CD4-positive, alpha-beta memory T cell (primary cell): ENCODE results near the gene ELOVL6. TPM values are rescaled to one million over a fixed set of nuclear protein-coding genes. Genes with fewer than 3 reads are reported as not detected.
A peak's percentile ranks its signal among the peaks of the same experiment; 100 is the strongest.

ENCODE experiments used
- CTCF ChIA-PET: fragments of 350-600 bp; sonication (Branson Sonifier 250); formaldehyde crosslinking; loops from one replicate; lab custom pipeline; 2021; ENCODE audit warnings: inconsistent platforms; ENCODE audit not compliant: partially characterized antibody; lab: Charles Lee
- POLR2A ChIA-PET: fragments of 350-600 bp; sonication (Branson Sonifier 250); formaldehyde crosslinking; loops from one replicate; lab custom pipeline; 2021; ENCODE audit not compliant: partially characterized antibody; lab: Charles Lee
- DNase-seq, 5 donors: peaks; one replicate each; pipeline versions ENCODE4 v3.0.0 to v3.0.0-alpha.2; 2020 to 2022; ENCODE audit warnings: mixed read lengths in 1 of 5
- H3K27ac ChIP-seq: one replicate; pipeline ENCODE4 v1.7.0; 2013; ENCODE audit warnings: low read depth, low read length
- H3K27me3 ChIP-seq: 2 replicates; pipeline ENCODE4 v1.7.0; 2013; ENCODE audit warnings: mild to moderate bottlenecking, low read length, moderate library complexity; ENCODE audit not compliant: insufficient read depth
- H3K36me3 ChIP-seq: 2 replicates; pipeline ENCODE4 v1.7.0; 2013; ENCODE audit warnings: mild to moderate bottlenecking, low read length, moderate library complexity; ENCODE audit not compliant: insufficient read depth
- H3K4me1 ChIP-seq: 2 replicates; pipeline ENCODE4 v1.7.0; 2013; ENCODE audit warnings: mild to moderate bottlenecking, low read length, moderate library complexity; ENCODE audit not compliant: insufficient read depth
- H3K4me3 ChIP-seq, 2 donors: one replicate each; pipeline ENCODE4 v1.7.0; 2013; ENCODE audit warnings: low read length in 2 of 2, mild to moderate bottlenecking in 1 of 2
- H3K9me3 ChIP-seq, 2 donors: one replicate each; pipeline ENCODE4 v1.7.0; 2013; ENCODE audit warnings: low read length in 2 of 2, control low read depth in 1 of 2; ENCODE audit not compliant: control insufficient read depth in 1 of 2
- H3K27ac Mint-ChIP-seq, 7 donors: one replicate each; pipeline ENCODE4 v1.8.0; 2020 to 2021; ENCODE audit warnings: mixed read lengths in 7 of 7, mild to moderate bottlenecking in 6 of 7, inconsistent platforms in 3 of 7, moderate library complexity in 3 of 7
- H3K27me3 Mint-ChIP-seq, 2 donors: one replicate each; pipeline ENCODE4 v1.8.0; 2020 to 2021; ENCODE audit warnings: mixed read lengths in 2 of 2
- H3K36me3 Mint-ChIP-seq, 2 donors: one replicate each; pipeline ENCODE4 v1.8.0; 2020 to 2021; ENCODE audit warnings: mixed read lengths in 2 of 2, inconsistent platforms in 1 of 2, mild to moderate bottlenecking in 1 of 2
- H3K4me1 Mint-ChIP-seq, 4 donors: one replicate each; pipeline ENCODE4 v1.8.0; 2020 to 2021; ENCODE audit warnings: mixed read lengths in 4 of 4, mild to moderate bottlenecking in 1 of 4
- H3K4me3 Mint-ChIP-seq, 8 donors: one replicate each; pipeline ENCODE4 v1.8.0; 2020 to 2021; ENCODE audit warnings: mixed read lengths in 8 of 8, mild to moderate bottlenecking in 7 of 8, moderate library complexity in 6 of 8, inconsistent platforms in 3 of 8
- H3K9me3 Mint-ChIP-seq, 8 donors: one replicate each; pipeline ENCODE4 v1.8.0; 2020 to 2021; ENCODE audit warnings: mixed read lengths in 8 of 8, mild to moderate bottlenecking in 5 of 8, inconsistent platforms in 3 of 8, moderate library complexity in 1 of 8
- intact Hi-C: fragments of 100-400 bp; cut with micrococcal nuclease; formaldehyde crosslinking; loops from one replicate; pipeline ENCODE4 v1.15.1; 2023
- polyA plus RNA-seq, 2 donors: library from polyadenylated mRNA; unstranded; fragments of 300-500 nt; fragmentation: Illumina TruSeq; gene quantifications; one replicate each; pipeline ENCODE4 v1.2.3, GENCODE V29; 2021
- total RNA-seq, 2 experiments: library from RNA; stranded (reverse); gene quantifications; one replicate each; pipeline ENCODE4 v1.2.3, GENCODE V29; 2021

The ELOVL6 gene
- total and polyA plus RNA-seq, 4 experiments from 2014 or later = 1.1 to 3.4 (median 2.3) TPM

- ChIA-PET POLR2A (no interaction called here), CTCF (interaction anchor here (0.6 kb wide), 1 partner anchor 24 kb away, joined by 3 read pairs; no protein-coding TSS in a partner anchor)
- Mint-ChIP-seq H3K9me3 (no peaks in the 10 kb centered on the region), H3K27ac (no peak overlapping the region), H3K27me3 (peaks cover 0 to 5% of the 10 kb centered on the region in 2 donors), H3K4me1 (peaks cover 0 to 5% (median 3%) of the 10 kb centered on the region in 4 donors), H3K4me3 (no peak overlapping the region), H3K36me3 (no peaks in the 10 kb centered on the region)
- no peak for DNase-seq
- intact Hi-C loops = no loop called here
- H3K36me3 ChIP-seq = no peaks in the 10 kb centered on the region
- no peak overlapping the region for H3K4me3 ChIP-seq
- H3K27me3 ChIP-seq = no peaks in the 10 kb centered on the region
- no peaks in the 10 kb centered on the region for H3K9me3 ChIP-seq
- H3K27ac ChIP-seq = no peak overlapping the region
- no peaks in the 10 kb centered on the region for H3K4me1 ChIP-seq
These were observed 172.7 kb downstream of the ELOVL6 start for GRCh38 chr4:110025718-110026117.

DNA sequence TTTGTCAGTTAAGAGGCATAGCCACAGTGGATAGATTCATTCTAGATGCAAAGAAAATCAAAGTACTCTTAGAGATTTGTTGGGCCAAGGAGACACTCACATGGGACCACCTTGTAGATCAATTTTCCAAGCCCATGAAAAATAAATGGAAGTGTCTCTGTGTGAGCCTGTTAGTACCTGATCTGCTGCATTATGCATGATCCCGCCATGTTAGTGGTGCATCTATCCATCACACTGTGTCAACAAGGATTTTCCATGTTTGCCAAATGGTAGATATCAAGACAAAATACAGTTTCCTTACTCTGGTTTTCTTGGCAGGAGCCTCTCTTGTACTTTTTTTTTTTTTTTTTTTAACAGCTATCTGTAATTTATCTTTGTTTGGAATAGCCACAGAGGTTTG lies 173.4 kb downstream of the ELOVL6 start:
- POLR2A ChIA-PET = no interaction called here
- DNase-seq = no peak
- Mint-ChIP-seq H3K27me3 (peaks cover 0 to 5% of the 10 kb centered on the region in 2 donors), H3K36me3 (no peaks in the 10 kb centered on the region), H3K4me1 (peaks cover 3 to 11% (median 8%) of the 10 kb centered on the region in 4 donors), H3K9me3 (no peaks in the 10 kb centered on the region), H3K27ac (no peak overlapping the region), H3K4me3 (no peak overlapping the region)
- Histone ChIP-seq H3K27ac (no peak overlapping the region), H3K27me3 (no peaks in the 10 kb centered on the region), H3K4me3 (no peak overlapping the region), H3K9me3 (no peaks in the 10 kb centered on the region), H3K4me1 (no peaks in the 10 kb centered on the region), H3K36me3 (no peaks in the 10 kb centered on the region)
- intact Hi-C loops = no loop called here
- CTCF ChIA-PET = interaction anchor here (0.6 kb wide), 1 partner anchor 24 kb away, joined by 3 read pairs; no protein-coding TSS in a partner anchor

DNA sequence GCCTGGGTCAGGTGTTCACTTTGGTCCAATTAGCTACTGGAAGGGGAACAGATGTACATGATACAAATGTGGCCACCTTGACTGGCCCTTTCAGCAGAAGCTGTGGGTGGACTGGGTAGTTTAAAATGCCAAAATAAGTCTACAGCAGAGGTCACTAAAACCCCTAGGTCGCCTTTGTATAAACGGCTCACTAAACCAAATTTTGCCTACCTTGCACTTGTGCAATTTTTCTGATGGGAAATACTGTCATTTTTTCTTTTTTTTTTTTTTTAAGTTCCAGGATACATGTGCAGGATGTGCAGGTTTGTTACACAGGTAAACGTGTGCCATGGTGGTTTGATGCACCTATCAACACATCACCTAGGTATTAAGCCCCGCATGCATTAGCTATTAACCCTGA lies 176.0 kb downstream of the ELOVL6 start:
- H3K36me3 Mint-ChIP-seq = no peaks in the 10 kb centered on the region
- H3K4me3 ChIP-seq = no peak overlapping the region
- no peak overlapping the region for H3K4me3 Mint-ChIP-seq
- H3K27ac ChIP-seq = no peak overlapping the region
- CTCF ChIA-PET = interaction anchor here (0.9 to 3.4 kb wide), 4 partner anchors 27 to 495 kb away, joined by 3 to 19 read pairs (median 4); no protein-coding TSS in a partner anchor
- intact Hi-C loops = no loop called here
- H3K27me3 Mint-ChIP-seq = peaks cover 0 to 1% of the 10 kb centered on the region in 2 donors
- H3K27ac Mint-ChIP-seq = no peak overlapping the region
- no peaks in the 10 kb centered on the region for H3K9me3 Mint-ChIP-seq
- DNase-seq = no peak
- no peaks in the 10 kb centered on the region for H3K36me3 ChIP-seq
- peaks cover 11 to 19% (median 13%) of the 10 kb centered on the region in 4 donors for H3K4me1 Mint-ChIP-seq
- POLR2A ChIA-PET = no interaction called here
- no peaks in the 10 kb centered on the region for H3K9me3 ChIP-seq
- H3K27me3 ChIP-seq = no peaks in the 10 kb centered on the region
- no peaks in the 10 kb centered on the region for H3K4me1 ChIP-seq

- intact Hi-C loops = no loop called here
- H3K36me3 ChIP-seq = no peaks in the 10 kb centered on the region
- no peak overlapping the region for H3K27ac ChIP-seq
- Mint-ChIP-seq H3K4me3 (no peak overlapping the region), H3K36me3 (peaks cover 0 to 5% of the 10 kb centered on the region in 2 donors), H3K27ac (peak overlapping the region in 1 of 7 donors; percentile 5), H3K4me1 (peaks cover 11 to 19% (median 13%) of the 10 kb centered on the region in 4 donors), H3K27me3 (peaks cover 0 to 1% of the 10 kb centered on the region in 2 donors), H3K9me3 (peaks cover 0 to 6% (median 1%) of the 10 kb centered on the region in 8 donors)
- POLR2A ChIA-PET = no interaction called here
- DNase-seq = no peak
- H3K9me3 ChIP-seq = no peaks in the 10 kb centered on the region
- no peak overlapping the region for H3K4me3 ChIP-seq
- H3K4me1 ChIP-seq = no peaks in the 10 kb centered on the region
- H3K27me3 ChIP-seq = no peaks in the 10 kb centered on the region
- CTCF ChIA-PET = interaction anchor here (0.8 to 3.4 kb wide), 6 partner anchors 11 to 496 kb away, joined by 4 to 19 read pairs (median 7); no protein-coding TSS in a partner anchor
These were observed 177.6 kb downstream of the ELOVL6 start for GRCh38 chr4:110020646-110021443.

GRCh38 chr4:110020139-110020538 lies 178.3 kb downstream of the ELOVL6 start:
- Histone ChIP-seq H3K27ac (no peak overlapping the region), H3K27me3 (no peaks in the 10 kb centered on the region), H3K4me3 (no peak overlapping the region), H3K4me1 (no peaks in the 10 kb centered on the region), H3K36me3 (no peaks in the 10 kb centered on the region), H3K9me3 (no peaks in the 10 kb centered on the region)
- H3K9me3 Mint-ChIP-seq = peaks cover 0 to 6% (median 1%) of the 10 kb centered on the region in 8 donors
- POLR2A ChIA-PET = no interaction called here
- H3K4me1 Mint-ChIP-seq = peaks cover 11 to 19% (median 13%) of the 10 kb centered on the region in 4 donors
- H3K27ac Mint-ChIP-seq = no peak overlapping the region
- peaks cover 0 to 5% of the 10 kb centered on the region in 2 donors for H3K36me3 Mint-ChIP-seq
- CTCF ChIA-PET = interaction anchor here (1.2 to 3.4 kb wide), 6 partner anchors 10 to 497 kb away, joined by 3 to 19 read pairs (median 7); no protein-coding TSS in a partner anchor
- peaks cover 0 to 1% of the 10 kb centered on the region in 2 donors for H3K27me3 Mint-ChIP-seq
- intact Hi-C loops = no loop called here
- DNase-seq = no peak
- H3K4me3 Mint-ChIP-seq = peak overlapping the region in 1 of 8 donors; percentile 44

DNA sequence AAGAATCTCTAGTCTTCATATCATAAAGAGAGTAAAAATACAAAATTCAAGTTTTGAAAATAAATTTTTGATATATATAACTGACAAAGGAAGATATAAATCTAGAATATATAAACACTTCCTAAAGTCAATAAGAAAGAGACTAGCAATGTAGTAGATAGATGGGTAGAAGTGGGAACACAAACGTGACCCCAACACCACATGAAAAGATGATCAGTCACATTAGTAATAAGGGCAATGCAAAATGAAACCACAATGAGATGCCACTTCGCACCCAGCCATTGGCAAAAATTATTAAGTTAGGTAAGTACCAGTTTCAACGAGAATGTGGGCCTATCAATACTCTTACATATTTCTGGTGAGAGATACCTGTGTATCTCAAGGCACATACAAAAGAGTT lies 179.3 kb downstream of the ELOVL6 start:
- no peak overlapping the region for H3K4me3 Mint-ChIP-seq
- Histone ChIP-seq H3K4me1 (no peaks in the 10 kb centered on the region), H3K27me3 (no peaks in the 10 kb centered on the region), H3K27ac (no peak overlapping the region), H3K4me3 (no peak overlapping the region), H3K9me3 (no peaks in the 10 kb centered on the region), H3K36me3 (no peaks in the 10 kb centered on the region)
- no peak overlapping the region for H3K27ac Mint-ChIP-seq
- ChIA-PET CTCF (interaction anchor here (0.6 to 3.4 kb wide), 7 partner anchors 9 to 498 kb away, joined by 3 to 19 read pairs (median 6); no protein-coding TSS in a partner anchor), POLR2A (no interaction called here)
- H3K4me1 Mint-ChIP-seq = peaks cover 11 to 19% (median 13%) of the 10 kb centered on the region in 4 donors
- peaks cover 0 to 6% (median 1%) of the 10 kb centered on the region in 8 donors for H3K9me3 Mint-ChIP-seq
- peaks cover 0 to 5% of the 10 kb centered on the region in 2 donors for H3K36me3 Mint-ChIP-seq
- no peak for DNase-seq
- intact Hi-C loops = no loop called here
- H3K27me3 Mint-ChIP-seq = peaks cover 0 to 4% of the 10 kb centered on the region in 2 donors

- no peak overlapping the region for H3K27ac ChIP-seq
- Mint-ChIP-seq H3K27me3 (peaks cover 0 to 4% of the 10 kb centered on the region in 2 donors), H3K27ac (no peak overlapping the region), H3K9me3 (peaks cover 0 to 6% (median 1%) of the 10 kb centered on the region in 8 donors), H3K4me3 (no peak overlapping the region), H3K4me1 (peaks cover 0 to 5% (median 2%) of the 10 kb centered on the region in 4 donors), H3K36me3 (peaks cover 0 to 5% of the 10 kb centered on the region in 2 donors)
- H3K4me3 ChIP-seq = no peak overlapping the region
- H3K36me3 ChIP-seq = no peaks in the 10 kb centered on the region
- H3K9me3 ChIP-seq = no peaks in the 10 kb centered on the region
- H3K4me1 ChIP-seq = no peaks in the 10 kb centered on the region
- no peak for DNase-seq
- intact Hi-C loops = no loop called here
- ChIA-PET POLR2A (no interaction called here), CTCF (interaction anchor here (0.9 to 23.6 kb wide), 3 partner anchors 8 to 499 kb away, joined by 4 to 733 read pairs (median 4); no protein-coding TSS in a partner anchor)
- H3K27me3 ChIP-seq = no peaks in the 10 kb centered on the region
These were observed 184.2 kb downstream of the ELOVL6 start for GRCh38 chr4:110014233-110014632.
